Activated T-cell treated with anti-CD3 and anti-CD28 coated beads for 4 hours (primary cell): ENCODE measurements around the gene SMARCD2.

Experiments used
- DNase-seq: peaks from one replicate; pipeline ENCODE4 v3.0.0-alpha.2; 2020

The SMARCD2 gene

GRCh38 chr17:63830904-63831491 is 11.5 kb downstream of the SMARCD2 start:
- no peak for DNase-seq

- DNase-seq, result no peak
Observed at GRCh38 chr17:63830278-63830677, 12.2 kb downstream of the SMARCD2 start.

- DNase-seq, result no peak
Observed at GRCh38 chr17:63828936-63829335, 13.5 kb downstream of the SMARCD2 start.

- no peak for DNase-seq
Observed at GRCh38 chr17:63827801-63828221, 14.7 kb downstream of the SMARCD2 start.

GRCh38 chr17:63827002-63827800 is 15.3 kb downstream of the SMARCD2 start, which contains the start of the genes FTSJ3 and PSMC5:
Gene FTSJ3 (minus strand): TSS chr17:63827663. CDS start chr17:63826902, 761 bp downstream.
Gene PSMC5 (plus strand): TSS chr17:63827431. CDS start chr17:63827491, 60 bp downstream.
- DNase-seq, result peak; percentile 90

- DNase-seq, result no peak
Observed at GRCh38 chr17:63826468-63827001, 15.9 kb downstream of the SMARCD2 start.

GRCh38 chr17:63824362-63824761 is 18.1 kb downstream of the SMARCD2 start:
- DNase-seq, result no peak

- DNase-seq, result no peak
Observed at GRCh38 chr17:63823659-63824331, 18.7 kb downstream of the SMARCD2 start.

- no peak for DNase-seq
Observed at GRCh38 chr17:63822537-63822936, 19.9 kb downstream of the SMARCD2 start.

GRCh38 chr17:63821804-63822203 is 20.7 kb downstream of the SMARCD2 start:
- no peak for DNase-seq

- no peak for DNase-seq
Observed at GRCh38 chr17:63820963-63821561, 21.4 kb downstream of the SMARCD2 start.

GRCh38 chr17:63819585-63820537 is 22.6 kb downstream of the SMARCD2 start:
- no peak for DNase-seq

GRCh38 chr17:63819131-63819530 is 23.4 kb downstream of the SMARCD2 start:
- no peak for DNase-seq

- DNase-seq, result no peak
Observed at GRCh38 chr17:63817736-63818385, 24.6 kb downstream of the SMARCD2 start.

- no peak for DNase-seq
Observed at GRCh38 chr17:63816669-63817068, 25.8 kb downstream of the SMARCD2 start.

- no peak for DNase-seq
Observed at GRCh38 chr17:63816123-63816522, 26.4 kb downstream of the SMARCD2 start.

GRCh38 chr17:63809970-63810369 is 32.5 kb downstream of the SMARCD2 start:
- DNase-seq, result no peak

- DNase-seq, result no peak
Observed at GRCh38 chr17:63805591-63805990, 36.9 kb downstream of the SMARCD2 start.

GRCh38 chr17:63804328-63804727 is 38.2 kb downstream of the SMARCD2 start:
- DNase-seq, result no peak

- no peak for DNase-seq
Observed at GRCh38 chr17:63800783-63801182, 41.7 kb downstream of the SMARCD2 start.

- DNase-seq, result no peak
Observed at GRCh38 chr17:63798572-63799106, 43.8 kb downstream of the SMARCD2 start.
